Fibroblast of lung (primary cell): ENCODE measurements around the gene MAMLD1. TPM values are rescaled to one million over a fixed set of nuclear protein-coding genes. Genes with fewer than 3 reads are reported as not detected.

Experiments
- DNase-seq, 2 donors: peaks; one replicate each; pipeline versions ENCODE4 v3.0.0 to v3.0.0-alpha.2; 2010; ENCODE audit warnings: low read depth in 2 of 2
- H2AFZ ChIP-seq: 2 replicates; pipeline ENCODE4 v1.5.1; 2012; ENCODE audit warnings: low read length, control low read depth, inconsistent platforms
- H3K27ac ChIP-seq: 2 replicates; pipeline ENCODE4 v1.5.1; 2011; ENCODE audit warnings: low read length, control low read depth; ENCODE audit not compliant: insufficient read depth
- H3K27me3 ChIP-seq: 2 replicates; pipeline ENCODE4 v1.5.1; 2011; ENCODE audit warnings: mild to moderate bottlenecking, low read length; ENCODE audit not compliant: control insufficient read depth, insufficient read depth
- H3K36me3 ChIP-seq: 2 replicates; pipeline ENCODE4 v1.5.1; 2011; ENCODE audit warnings: low read length; ENCODE audit not compliant: control insufficient read depth, insufficient read depth
- H3K4me1 ChIP-seq: 2 replicates; pipeline ENCODE4 v1.5.1; 2011; ENCODE audit warnings: low read length; ENCODE audit not compliant: control insufficient read depth, insufficient read depth; ENCODE audit errors: extremely low read depth
- H3K4me2 ChIP-seq: 2 replicates; pipeline ENCODE4 v1.5.1; 2011; ENCODE audit warnings: low read length, control low read depth; ENCODE audit not compliant: insufficient read depth; ENCODE audit errors: extremely low read depth
- H3K4me3 ChIP-seq, 4 experiments: fragments of 200-600 bp in 1 of 4; sonication (generic) in 1 of 4; replicated peaks in 1 of 4; 2 replicates each; pipeline ENCODE4 v1.5.1; 2011 to 2016; ENCODE audit warnings: low read length in 4 of 4, low read depth in 3 of 4, mild to moderate bottlenecking in 3 of 4, control low read depth in 2 of 4, inconsistent platforms in 1 of 4, mixed read lengths in 1 of 4; ENCODE audit not compliant: insufficient read depth in 1 of 4; ENCODE audit errors: control extremely low read depth in 1 of 4
- H3K79me2 ChIP-seq: 2 replicates; pipeline ENCODE4 v1.5.1; 2012; ENCODE audit warnings: mild to moderate bottlenecking, low read length, inconsistent platforms; ENCODE audit not compliant: control insufficient read depth, insufficient read depth
- H3K9ac ChIP-seq: 2 replicates; pipeline ENCODE4 v1.5.1; 2011; ENCODE audit warnings: mild to moderate bottlenecking, low read length, control low read depth; ENCODE audit not compliant: insufficient read depth
- H3K9me3 ChIP-seq: 2 replicates; pipeline ENCODE4 v1.5.1; 2012; ENCODE audit warnings: low read depth, low read length; ENCODE audit not compliant: control insufficient read depth, insufficient read depth
- H4K20me1 ChIP-seq: 2 replicates; pipeline ENCODE4 v1.5.1; 2011; ENCODE audit warnings: low read length; ENCODE audit not compliant: control insufficient read depth, insufficient read depth; ENCODE audit errors: extremely low read depth
- CTCF ChIP-seq, 2 donors: IDR thresholded peaks in 1 of 2; conservative IDR thresholded peaks in 1 of 2; 1 replicate in 1 of 2; 2 replicates in 1 of 2; pipeline ENCODE4 v1.5.1; 2011 to 2012; ENCODE audit warnings: low read length in 2 of 2, control low read depth in 1 of 2, inconsistent platforms in 1 of 2, low read depth in 1 of 2, mild to moderate bottlenecking in 1 of 2
- EZH2 ChIP-seq: IDR thresholded peaks from 2 replicates; pipeline ENCODE4 v1.5.1; 2012; ENCODE audit warnings: low read length, control low read depth, mild to moderate bottlenecking; ENCODE audit errors: missing control alignments
- polyA plus RNA-seq, 2 donors: library from polyadenylated mRNA; depleted of rRNA in 1 of 2; stranded (reverse) in 1 of 2; unstranded in 1 of 2; fragments of >200 nt; gene quantifications; 2 replicates each; pipeline ENCODE4 v1.2.1, GENCODE V29; 2011 to 2012; ENCODE audit warnings: missing spikeins in 1 of 2
- total RNA-seq: library from RNA; depleted of rRNA; stranded (reverse); fragments of >200 nt; gene quantifications from 2 replicates; pipeline ENCODE4 v1.2.1, GENCODE V29; 2014

The MAMLD1 gene
- total and polyA plus RNA-seq, 2 donors (not counting 1 experiment from before 2014, with no cell fraction given): 3.6 to 15.5 TPM

- H3K27me3 ChIP-seq: no peaks in the 10 kb centered on the region
- no peak overlapping the region for H3K4me2 ChIP-seq
- no peak overlapping the region for H3K27ac ChIP-seq
Measured at GRCh38 chrX:150324919-150325318, 38.2 kb upstream of the MAMLD1 start.

GRCh38 chrX:150326541-150327247 is 36.4 kb upstream of the MAMLD1 start:
- Histone ChIP-seq H3K4me2 (no peak overlapping the region), H3K36me3 (no peaks in the 10 kb centered on the region), H3K27me3 (no peaks in the 10 kb centered on the region), H3K9ac (no peak overlapping the region), H4K20me1 (no peaks in the 10 kb centered on the region), H3K9me3 (no peaks in the 10 kb centered on the region), H3K4me1 (no peaks in the 10 kb centered on the region), H2AFZ (no peak overlapping the region), H3K27ac (no peak overlapping the region), H3K4me3 (no peak overlapping the region), H3K79me2 (no peaks in the 10 kb centered on the region)
- no peak for DNase-seq
- no peak for TF ChIP-seq CTCF (conservative IDR thresholded peaks at IDR 0.05 in 1 of 2, IDR thresholded peaks at IDR 0.05 in 1 of 2; ENCODE audit: low read depth in 1 of 2, low read length in 2 of 2)
- TF ChIP-seq EZH2: no peak

More at GRCh38 chrX:150324919-150325318, 38.2 kb upstream of the MAMLD1 start:
- no peaks in the 10 kb centered on the region for H4K20me1 ChIP-seq
- DNase-seq: no peak
- H3K9me3 ChIP-seq: no peaks in the 10 kb centered on the region
- no peak overlapping the region for H2AFZ ChIP-seq
- TF ChIP-seq CTCF (conservative IDR thresholded peaks at IDR 0.05 in 1 of 2, IDR thresholded peaks at IDR 0.05 in 1 of 2; ENCODE audit: low read depth in 1 of 2, low read length in 2 of 2) (no peak), EZH2 (no peak)
- H3K4me1 ChIP-seq: no peaks in the 10 kb centered on the region
- no peaks in the 10 kb centered on the region for H3K36me3 ChIP-seq
- H3K9ac ChIP-seq: no peak overlapping the region
- no peaks in the 10 kb centered on the region for H3K79me2 ChIP-seq
- H3K4me3 ChIP-seq: no peak overlapping the region

- TF ChIP-seq CTCF (conservative IDR thresholded peaks at IDR 0.05 in 1 of 2, IDR thresholded peaks at IDR 0.05 in 1 of 2; ENCODE audit: low read depth in 1 of 2, low read length in 2 of 2) (no peak), EZH2 (no peak)
- H3K36me3 ChIP-seq: no peaks in the 10 kb centered on the region
- no peak overlapping the region for H3K4me3 ChIP-seq
- no peaks in the 10 kb centered on the region for H3K79me2 ChIP-seq
- no peak overlapping the region for H3K27ac ChIP-seq
- H4K20me1 ChIP-seq: no peaks in the 10 kb centered on the region
- H3K9ac ChIP-seq: no peak overlapping the region
- no peak for DNase-seq
- H3K27me3 ChIP-seq: no peaks in the 10 kb centered on the region
- no peak overlapping the region for H3K4me2 ChIP-seq
- H2AFZ ChIP-seq: no peak overlapping the region
- no peaks in the 10 kb centered on the region for H3K9me3 ChIP-seq
- no peaks in the 10 kb centered on the region for H3K4me1 ChIP-seq
Measured at GRCh38 chrX:150329282-150329681, 33.8 kb upstream of the MAMLD1 start.
